HG02970 (cell line): ENCODE results near the gene NCOA3.

ENCODE experiments used
- ATAC-seq: cut with Tn5 transposase; IDR thresholded peaks from one replicate; pipeline ENCODE4 v1.9.1; 2021; ENCODE audit warnings: mild to moderate bottlenecking, moderate library complexity, moderate number of reproducible peaks; ENCODE audit not compliant: unreplicated experiment, low FRiP score

Gene NCOA3

GRCh38 chr20:47674145-47674544, 172.5 kb downstream of the NCOA3 start:
- no peak for ATAC-seq

- ATAC-seq, result no peak
Observed at GRCh38 chr20:47674686-47675085, 173.0 kb downstream of the NCOA3 start.

- no peak for ATAC-seq
Observed at GRCh38 chr20:47675190-47676142, 173.8 kb downstream of the NCOA3 start.

- ATAC-seq, result no peak
Observed at GRCh38 chr20:47676219-47676721, 174.6 kb downstream of the NCOA3 start.

- no peak for ATAC-seq
Observed at GRCh38 chr20:47676912-47677634, 175.4 kb downstream of the NCOA3 start.

- ATAC-seq, result no peak
Observed at GRCh38 chr20:47677635-47678453, 176.2 kb downstream of the NCOA3 start.

GRCh38 chr20:47678536-47678935, 176.8 kb downstream of the NCOA3 start:
- ATAC-seq, result no peak

GRCh38 chr20:47679462-47679861, 177.8 kb downstream of the NCOA3 start:
- ATAC-seq, result no peak

GRCh38 chr20:47680804-47681529, 179.3 kb downstream of the NCOA3 start:
- no peak for ATAC-seq

GRCh38 chr20:47682028-47682783, 180.5 kb downstream of the NCOA3 start:
- no peak for ATAC-seq

- no peak for ATAC-seq
Observed at GRCh38 chr20:47682916-47683315, 181.2 kb downstream of the NCOA3 start.

- ATAC-seq, result no peak
Observed at GRCh38 chr20:47684306-47685080, 182.8 kb downstream of the NCOA3 start.

- ATAC-seq, result no peak
Observed at GRCh38 chr20:47686545-47686944, 184.9 kb downstream of the NCOA3 start.

GRCh38 chr20:47687095-47687987, 185.7 kb downstream of the NCOA3 start:
- no peak for ATAC-seq

- ATAC-seq, result no peak
Observed at GRCh38 chr20:47688385-47689381, 187.0 kb downstream of the NCOA3 start.

- no peak for ATAC-seq
Observed at GRCh38 chr20:47689731-47690130, 188.0 kb downstream of the NCOA3 start.
